NB4 (cell line): ENCODE data around the gene SLC16A12.
"Not testable (repeated sequence)": the region's sequence is repeated elsewhere in the genome, so short reads cannot be mapped to it uniquely, and the experiment has no call there.

Source experiments
- DNase-seq: peaks from one replicate; pipeline ENCODE4 v3.0.0; 2010; ENCODE audit warnings: low read depth
- H3K4me3 ChIP-seq: one replicate; pipeline ENCODE4 v1.5.1; 2011; ENCODE audit warnings: mild to moderate bottlenecking, low read depth, low read length, moderate library complexity
- CTCF ChIP-seq: IDR thresholded peaks from one replicate; pipeline ENCODE4 v1.5.1; 2012; ENCODE audit warnings: low read depth, low read length
- MAX ChIP-seq: IDR thresholded peaks from 2 replicates; pipeline ENCODE4 v1.6.1; 2011; ENCODE audit warnings: low read depth, low read length
- MYC ChIP-seq: IDR thresholded peaks from 2 replicates; pipeline ENCODE4 v1.6.1; 2011; ENCODE audit warnings: low read depth, low read length
- POLR2A ChIP-seq: IDR thresholded peaks from 2 replicates; pipeline ENCODE4 v1.6.1; 2011; ENCODE audit warnings: mild to moderate bottlenecking; ENCODE audit not compliant: insufficient read length; ENCODE audit errors: extremely low read depth

SLC16A12 gene

GRCh38 chr10:89534826-89535166 lies 598 bp downstream of the SLC16A12 start:
- no peak for DNase-seq

GRCh38 chr10:89532476-89532875 lies 2.9 kb downstream of the SLC16A12 start:
- TF ChIP-seq POLR2A (no peak), MAX (no peak), MYC (no peak), CTCF (no peak)
- no peak for DNase-seq
- H3K4me3 ChIP-seq, result no peak overlapping the region

More at GRCh38 chr10:89534826-89535166, 598 bp downstream of the SLC16A12 start:
- no peak overlapping the region for H3K4me3 ChIP-seq
- TF ChIP-seq POLR2A, result no peak
- no peak for TF ChIP-seq CTCF
- TF ChIP-seq MYC, result no peak
- TF ChIP-seq MAX, result no peak

GRCh38 chr10:89531359-89531758 lies 4.0 kb downstream of the SLC16A12 start:
- DNase-seq, result peak; percentile 9

GRCh38 chr10:89529711-89530110 lies 5.7 kb downstream of the SLC16A12 start:
- not testable (repeated sequence) for H3K4me3 ChIP-seq, DNase-seq

More at GRCh38 chr10:89531359-89531758, 4.0 kb downstream of the SLC16A12 start:
- TF ChIP-seq MAX (peak; percentile 22; the same call in 1 of the 2 replicates), MYC (no peak)
- no peak overlapping the region for H3K4me3 ChIP-seq

- H3K4me3 ChIP-seq, result no peak overlapping the region
- TF ChIP-seq CTCF (no peak), POLR2A (no peak), MAX (no peak), MYC (no peak)
- DNase-seq, result no peak
Measured at GRCh38 chr10:89526358-89526757, 9.0 kb downstream of the SLC16A12 start.

- no peak for DNase-seq
- TF ChIP-seq MYC, result no peak
- TF ChIP-seq CTCF, result no peak
- no peak for TF ChIP-seq MAX
- no peak for TF ChIP-seq POLR2A
- H3K4me3 ChIP-seq, result no peak overlapping the region
Measured at GRCh38 chr10:89525556-89525955, 9.8 kb downstream of the SLC16A12 start.

- DNase-seq, result no peak
- H3K4me3 ChIP-seq, result no peak overlapping the region
- TF ChIP-seq MYC, result no peak
- no peak for TF ChIP-seq POLR2A
- no peak for TF ChIP-seq MAX
- no peak for TF ChIP-seq CTCF
Measured at GRCh38 chr10:89524279-89524678, 11.1 kb downstream of the SLC16A12 start.
